Sigmoid colon (tissue), 7 donors: ENCODE data around the gene SRGAP1. TPM values are rescaled to one million over a fixed set of nuclear protein-coding genes. Genes with fewer than 3 reads are reported as not detected.
A peak's percentile ranks its signal among the peaks of the same experiment; 100 is the strongest.
"Not testable (repeated sequence)": the region's sequence is repeated elsewhere in the genome, so short reads cannot be mapped to it uniquely, and the experiment has no call there.

ENCODE experiments used
- DNase-seq: peaks from one replicate; pipeline ENCODE4 v3.0.0-alpha.2; 2019
- H3K27ac ChIP-seq, 4 donors: fragments of 200-600 bp; sonication (generic); one replicate each; pipeline ENCODE4 v1.5.1; 2016 to 2019; ENCODE audit warnings: mild to moderate bottlenecking in 1 of 4
- H3K27me3 ChIP-seq, 3 donors: fragments of 200-600 bp; sonication (generic); one replicate each; pipeline ENCODE4 v1.5.1; 2019; ENCODE audit warnings: mild to moderate bottlenecking in 1 of 3
- H3K36me3 ChIP-seq, 4 donors: fragments of 200-600 bp; sonication (generic); one replicate each; pipeline ENCODE4 v1.5.1; 2016 to 2019
- H3K4me1 ChIP-seq, 4 donors: fragments of 200-600 bp; sonication (generic); one replicate each; pipeline ENCODE4 v1.5.1; 2017 to 2019
- H3K4me3 ChIP-seq, 4 donors: fragments of 200-600 bp; sonication (generic); one replicate each; pipeline ENCODE4 v1.5.1; 2017 to 2019; ENCODE audit warnings: mild to moderate bottlenecking in 2 of 4, moderate library complexity in 1 of 4
- H3K9me3 ChIP-seq, 4 donors: fragments of 200-600 bp in 3 of 4; sonication (generic) in 3 of 4; one replicate each; pipeline versions ENCODE4 v1.5.1 to v1.6.1; 2013 to 2019
- EP300 ChIP-seq, 4 donors: sonication (generic); formaldehyde crosslinking; IDR thresholded peaks; one replicate each; pipeline ENCODE4 v1.6.1; 2017; ENCODE audit warnings: antibody characterized with exemption in 4 of 4
- POLR2A ChIP-seq, 2 donors: fragments of 450-650 bp; IDR thresholded peaks; one replicate each; pipeline ENCODE4 v1.6.1; 2016; ENCODE audit warnings: antibody characterized with exemption in 2 of 2, mild to moderate bottlenecking in 2 of 2, moderate library complexity in 2 of 2
- POLR2AphosphoS5 ChIP-seq, 4 donors: sonication (generic); formaldehyde crosslinking; IDR thresholded peaks; one replicate each; pipeline ENCODE4 v1.6.1; 2017; ENCODE audit warnings: antibody characterized with exemption in 4 of 4
- WGBS, 2 donors: extraction: QIAGEN DNeasy Blood & Tissue Kit; methylation state at CpG; one replicate each; pipeline ENCODE4 v1.1.7; 2013; 5-methylcytosine and 5-hydroxymethylcytosine counted together
- intact Hi-C: fragments of 100-400 bp; cut with DNase I; formaldehyde crosslinking; loops from one replicate; pipeline ENCODE4 v1.15.1; 2023
- polyA plus RNA-seq, 3 donors: library from polyadenylated mRNA; stranded (reverse); fragments of 200-250 nt; gene quantifications; one replicate each; pipeline ENCODE4 v1.2.3, GENCODE V29; 2013
- total RNA-seq, 4 donors: library from RNA; depleted of rRNA; stranded (reverse); fragments of >200 nt; gene quantifications; one replicate each; pipeline ENCODE4 v1.1.0, GENCODE V29; 2016
- TF ChIP-seq, protein P1 (sequence below), 4 experiments: fragments of 450-650 bp in 3 of 4; fragments of 200-600 bp in 1 of 4; IDR thresholded peaks; one replicate each; pipeline ENCODE4 v1.5.1; 2016 to 2019; ENCODE audit warnings: antibody characterized with exemption in 4 of 4, mild to moderate bottlenecking in 3 of 4, moderate library complexity in 2 of 4
- donor health status: healthy with polysubstance abuse.
- donor health status: Bipolar disorder and iron deficiency.
- donor health status: healthy.

The SRGAP1 gene
- total and polyA plus RNA-seq, 7 donors: 2.4 to 16.3 (median 5.4) TPM

DNA sequence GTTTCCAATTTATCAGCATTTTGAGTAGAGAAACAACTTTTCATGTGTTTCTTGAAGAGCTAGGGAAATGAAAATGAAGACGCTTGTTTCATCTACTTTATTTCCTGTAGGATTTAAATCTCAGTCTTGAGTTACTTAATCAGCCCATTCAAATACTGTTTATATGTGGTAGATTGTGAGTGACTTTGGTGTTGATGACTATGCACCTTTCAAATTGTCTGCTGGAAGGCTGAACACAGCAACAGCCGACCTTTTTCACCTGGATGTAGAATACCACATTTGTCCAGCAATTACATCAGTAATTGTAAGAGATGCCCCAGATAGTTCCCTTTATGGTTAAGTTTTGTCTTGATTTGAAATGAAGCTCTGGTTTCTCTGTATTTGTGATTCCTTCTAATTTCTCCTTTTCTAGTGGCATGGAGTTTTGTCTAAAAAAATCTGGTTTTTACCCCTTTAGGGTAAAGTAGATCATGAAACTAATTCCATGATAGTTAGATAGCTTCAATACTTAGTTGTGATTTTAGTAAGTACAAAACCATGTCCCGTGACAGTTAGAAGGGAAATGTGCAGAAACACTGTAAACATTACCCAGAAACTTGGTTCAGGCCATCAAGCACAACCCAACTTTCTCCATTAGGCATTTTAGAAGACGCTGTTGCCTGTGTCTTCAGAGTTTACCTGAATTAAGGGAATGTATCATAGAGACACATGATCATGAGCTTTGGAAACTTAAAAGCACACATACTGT lies 165.0 kb downstream of the SRGAP1 start:
- no peak for TF ChIP-seq POLR2AphosphoS5 (IDR thresholded peaks at IDR 0.05)
- TF ChIP-seq, protein P1, sequence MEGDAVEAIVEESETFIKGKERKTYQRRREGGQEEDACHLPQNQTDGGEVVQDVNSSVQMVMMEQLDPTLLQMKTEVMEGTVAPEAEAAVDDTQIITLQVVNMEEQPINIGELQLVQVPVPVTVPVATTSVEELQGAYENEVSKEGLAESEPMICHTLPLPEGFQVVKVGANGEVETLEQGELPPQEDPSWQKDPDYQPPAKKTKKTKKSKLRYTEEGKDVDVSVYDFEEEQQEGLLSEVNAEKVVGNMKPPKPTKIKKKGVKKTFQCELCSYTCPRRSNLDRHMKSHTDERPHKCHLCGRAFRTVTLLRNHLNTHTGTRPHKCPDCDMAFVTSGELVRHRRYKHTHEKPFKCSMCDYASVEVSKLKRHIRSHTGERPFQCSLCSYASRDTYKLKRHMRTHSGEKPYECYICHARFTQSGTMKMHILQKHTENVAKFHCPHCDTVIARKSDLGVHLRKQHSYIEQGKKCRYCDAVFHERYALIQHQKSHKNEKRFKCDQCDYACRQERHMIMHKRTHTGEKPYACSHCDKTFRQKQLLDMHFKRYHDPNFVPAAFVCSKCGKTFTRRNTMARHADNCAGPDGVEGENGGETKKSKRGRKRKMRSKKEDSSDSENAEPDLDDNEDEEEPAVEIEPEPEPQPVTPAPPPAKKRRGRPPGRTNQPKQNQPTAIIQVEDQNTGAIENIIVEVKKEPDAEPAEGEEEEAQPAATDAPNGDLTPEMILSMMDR (IDR thresholded peaks at IDR 0.05): no peak
- no peak for TF ChIP-seq EP300 (IDR thresholded peaks at IDR 0.05)
- TF ChIP-seq POLR2A (IDR thresholded peaks at IDR 0.05): no peak
- peak overlapping the region; percentile 31 to 68 (median 66) for H3K27ac ChIP-seq
- H3K27me3 ChIP-seq: no peaks in the 10 kb centered on the region
- H3K36me3 ChIP-seq: no peaks in the 10 kb centered on the region
- no peak for DNase-seq
- H3K9me3 ChIP-seq: no peaks in the 10 kb centered on the region
- H3K4me1 ChIP-seq: peaks cover 0 to 18% (median 14%) of the 10 kb centered on the region in 4 donors
- WGBS, 2 donors: 90 to 91% methylated on average over 4 of the region's 4 CpGs
- intact Hi-C loops: no loop called here
- H3K4me3 ChIP-seq: no peak overlapping the region

DNA sequence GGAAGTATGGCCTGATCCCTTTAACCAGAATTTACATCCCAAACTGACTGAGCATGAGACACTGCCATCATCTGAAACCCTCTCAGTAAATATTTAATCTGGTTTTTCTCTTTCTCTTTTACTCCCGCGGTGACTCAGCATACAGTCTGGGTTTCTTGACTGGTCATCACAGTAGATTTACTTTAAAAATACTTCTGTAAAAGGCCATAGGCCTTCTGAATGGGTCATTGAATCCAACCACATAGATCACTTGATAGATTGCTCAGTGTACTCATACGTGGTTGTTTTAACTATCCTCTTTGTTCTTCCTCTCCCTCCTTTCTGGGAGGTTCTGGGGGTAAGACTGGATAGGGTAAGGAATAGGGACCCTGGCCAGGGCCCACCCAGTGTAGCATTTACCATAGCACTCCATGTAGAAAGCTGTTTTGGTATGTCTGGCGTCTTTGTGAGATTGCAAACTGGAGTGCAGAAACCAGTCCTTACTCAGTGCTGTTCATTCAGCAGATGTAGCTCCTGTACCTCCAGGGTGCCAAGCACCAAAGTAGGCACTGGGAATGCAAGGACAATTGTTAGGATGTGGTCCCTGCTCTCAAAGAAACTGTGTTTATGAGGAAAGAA lies 165.7 kb downstream of the SRGAP1 start:
- no peak overlapping the region for H3K4me3 ChIP-seq
- peak overlapping the region; percentile 31 to 68 (median 66) for H3K27ac ChIP-seq
- no peaks in the 10 kb centered on the region for H3K36me3 ChIP-seq
- intact Hi-C loops: no loop called here
- TF ChIP-seq, protein P1 (IDR thresholded peaks at IDR 0.05): no peak
- TF ChIP-seq EP300 (IDR thresholded peaks at IDR 0.05) (no peak), POLR2AphosphoS5 (IDR thresholded peaks at IDR 0.05) (peak in 1 of 4 donors; percentile 16), POLR2A (IDR thresholded peaks at IDR 0.05) (no peak)
- peaks cover 0 to 18% (median 14%) of the 10 kb centered on the region in 4 donors for H3K4me1 ChIP-seq
- no peak for DNase-seq
- no peaks in the 10 kb centered on the region for H3K9me3 ChIP-seq
- WGBS, 2 donors: 74 to 85% methylated on average over 4 of the region's 4 CpGs
- no peaks in the 10 kb centered on the region for H3K27me3 ChIP-seq

DNA sequence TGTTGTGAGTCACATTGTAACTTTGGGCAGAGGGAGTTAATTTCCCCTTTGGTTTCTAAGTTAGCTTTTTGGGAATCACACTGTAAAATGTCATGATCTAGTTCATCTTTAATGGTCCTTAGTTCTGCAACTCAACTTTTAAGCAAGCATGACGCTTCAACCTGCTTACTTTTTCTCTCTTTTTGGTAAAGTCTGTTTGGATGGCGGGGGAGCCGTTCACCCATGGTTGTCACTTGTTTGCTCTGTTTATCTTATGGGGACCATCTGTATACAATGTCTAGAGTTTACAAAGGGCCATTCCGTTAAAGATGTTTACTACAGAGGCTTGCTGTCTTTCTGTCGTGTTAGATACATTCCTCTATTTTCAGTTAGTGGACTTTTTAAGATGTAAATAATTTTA lies 172.0 kb downstream of the SRGAP1 start:
- whole genome bisulfite sequencing, 2 donors: 84 to 89% methylated on average over 5 of the region's 5 CpGs
- intact Hi-C loops: no loop called here
- DNase-seq: no peak
- H3K4me1 ChIP-seq: no peaks in the 10 kb centered on the region
- H3K27me3 ChIP-seq: no peaks in the 10 kb centered on the region
- H3K36me3 ChIP-seq: no peaks in the 10 kb centered on the region
- H3K27ac ChIP-seq: no peak overlapping the region
- H3K4me3 ChIP-seq: no peak overlapping the region
- H3K9me3 ChIP-seq: no peaks in the 10 kb centered on the region
- TF ChIP-seq POLR2A (IDR thresholded peaks at IDR 0.05) (no peak), POLR2AphosphoS5 (IDR thresholded peaks at IDR 0.05) (no peak), EP300 (IDR thresholded peaks at IDR 0.05) (no peak)
- TF ChIP-seq, protein P1 (IDR thresholded peaks at IDR 0.05): no peak

DNA sequence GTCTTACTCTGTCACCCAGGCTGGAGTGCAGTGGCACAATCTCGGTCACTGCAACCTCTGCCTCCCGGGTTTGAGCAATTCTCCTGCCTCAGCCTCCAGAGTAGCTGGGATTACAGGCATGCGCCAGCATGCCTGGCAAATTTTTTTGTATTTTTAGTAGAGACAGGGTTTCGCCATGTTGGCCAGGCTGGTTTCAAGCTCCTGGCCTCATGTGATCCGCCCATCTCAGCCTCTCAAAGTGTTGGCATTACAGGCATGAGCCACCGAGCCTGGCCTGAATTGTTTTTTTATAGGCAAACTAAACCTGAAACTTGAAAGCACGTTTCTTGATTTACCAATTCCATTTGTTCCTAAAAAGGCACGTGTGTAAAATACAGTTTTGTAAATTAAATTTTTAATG lies 173.6 kb downstream of the SRGAP1 start:
- H3K27me3 ChIP-seq, intact Hi-C loops, H3K4me1 ChIP-seq, H3K36me3 ChIP-seq, H3K27ac ChIP-seq, DNase-seq, H3K4me3 ChIP-seq, H3K9me3 ChIP-seq: not testable (repeated sequence)
- 82 to 94% methylated on average over 8 of the region's 8 CpGs for WGBS, 2 donors

DNA sequence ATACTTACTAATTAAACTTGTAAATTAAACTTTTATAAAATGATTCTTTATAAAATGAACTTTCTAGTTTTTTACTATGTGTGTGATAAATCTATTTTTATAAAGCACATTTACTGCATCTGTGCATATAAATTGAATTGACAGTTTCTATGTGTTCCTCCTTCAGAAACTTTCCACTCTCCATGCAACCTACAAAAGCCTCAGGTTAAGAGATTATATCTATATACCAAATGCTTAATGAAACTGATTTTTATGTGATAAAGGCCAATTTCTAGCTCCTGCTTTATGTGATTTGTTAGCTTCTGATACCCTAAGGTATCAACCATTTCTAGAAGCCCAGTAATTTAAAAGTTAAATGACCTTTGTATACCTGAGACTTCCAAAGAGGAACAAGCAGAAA lies 174.0 kb downstream of the SRGAP1 start:
- Histone ChIP-seq H3K4me1 (no peaks in the 10 kb centered on the region), H3K9me3 (no peaks in the 10 kb centered on the region), H3K27me3 (no peaks in the 10 kb centered on the region), H3K4me3 (no peak overlapping the region), H3K27ac (no peak overlapping the region), H3K36me3 (no peaks in the 10 kb centered on the region)
- DNase-seq: no peak
- intact Hi-C loops: no loop called here
- TF ChIP-seq EP300 (IDR thresholded peaks at IDR 0.05) (no peak), POLR2AphosphoS5 (IDR thresholded peaks at IDR 0.05) (no peak), POLR2A (IDR thresholded peaks at IDR 0.05) (no peak)
- TF ChIP-seq, protein P1 (IDR thresholded peaks at IDR 0.05): no peak
